Astrocyte (in vitro differentiated cells and primary cell): Measurements from ENCODE around the gene PCDHGC3.

Source experiments
- CTCF ChIP-seq: IDR thresholded peaks from 2 replicates; pipeline ENCODE4 v1.5.1; 2011; ENCODE audit warnings: low read depth, mild to moderate bottlenecking, inconsistent platforms, low read length, moderate library complexity; ENCODE audit not compliant: insufficient read depth
- EZH2 ChIP-seq: IDR thresholded peaks from 2 replicates; pipeline ENCODE4 v1.6.1; 2012; ENCODE audit warnings: mild to moderate bottlenecking, low read length, inconsistent platforms; ENCODE audit not compliant: insufficient read depth

DNA sequence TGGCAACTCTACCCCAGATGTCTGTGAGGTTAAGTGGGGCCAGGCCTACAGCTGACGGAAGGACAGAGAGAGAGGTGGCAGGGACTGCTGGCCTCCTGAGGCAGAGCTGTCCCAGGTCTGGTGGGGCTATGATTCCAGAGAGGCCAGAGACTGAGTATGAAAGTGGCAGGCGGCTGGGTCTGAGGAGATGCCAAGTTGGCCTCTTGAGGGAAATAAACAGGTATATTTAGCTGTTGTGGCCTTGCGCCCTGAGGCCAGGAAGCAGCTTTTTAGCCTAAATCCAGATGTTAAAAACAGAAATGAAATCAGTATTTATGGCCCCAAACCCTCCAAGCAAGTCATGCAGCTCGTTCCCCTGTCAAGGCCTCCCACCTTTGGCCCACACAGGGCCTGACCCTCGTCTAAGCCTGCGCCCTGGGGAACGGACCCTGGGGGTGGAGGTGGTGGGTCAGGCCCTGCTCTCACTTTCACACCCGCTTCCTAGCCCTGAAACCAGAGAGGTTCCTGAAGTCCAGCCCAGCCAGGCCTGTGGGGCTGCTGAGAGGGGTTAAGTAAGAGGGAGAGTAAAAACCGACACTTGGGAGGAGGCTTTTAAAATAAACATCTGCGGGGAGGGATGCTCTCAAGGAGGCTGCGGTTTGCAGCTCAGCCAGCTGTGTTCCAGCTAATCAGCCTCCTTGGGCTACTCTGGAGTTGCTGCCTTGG lies 31.8 kb downstream of the PCDHGC3 start:
- TF ChIP-seq CTCF = no peak
- TF ChIP-seq EZH2 = no peak
